ENCODE measurements around the gene MBNL2. TPM values are rescaled to one million over a fixed set of nuclear protein-coding genes. Genes with fewer than 3 reads are reported as not detected.

The MBNL2 gene
- total RNA-seq, 2 donors from 2014 or later = 28.2 to 61.8 TPM

- no peak for TF ChIP-seq CTCF (IDR thresholded peaks at IDR 0.05)
- Histone ChIP-seq H3K9me3 (no peaks in the 10 kb centered on the region), H3K9ac (ENCODE audit: low read depth in 2 of 2, low read length in 2 of 2) (no peak overlapping the region), H3K27me3 (no peaks in the 10 kb centered on the region), H3K4me3 (no peak overlapping the region), H3K36me3 (no peaks in the 10 kb centered on the region), H3K4me1 (no peaks in the 10 kb centered on the region), H3K27ac (no peak overlapping the region)
- intact Hi-C loops (cut with DNase I) = no loop called here
- no peak for DNase-seq
Measured at GRCh38 chr13:97330448-97330847, 108.3 kb downstream of the MBNL2 start.

GRCh38 chr13:97332742-97333141, 110.6 kb downstream of the MBNL2 start:
- Histone ChIP-seq H3K9ac (ENCODE audit: low read depth in 2 of 2, low read length in 2 of 2) (no peak overlapping the region), H3K36me3 (no peaks in the 10 kb centered on the region), H3K27me3 (no peaks in the 10 kb centered on the region), H3K9me3 (no peaks in the 10 kb centered on the region), H3K4me1 (no peaks in the 10 kb centered on the region), H3K4me3 (no peak overlapping the region), H3K27ac (no peak overlapping the region)
- intact Hi-C loops (cut with DNase I) = no loop called here
- DNase-seq = no peak
- no peak for TF ChIP-seq CTCF (IDR thresholded peaks at IDR 0.05)

GRCh38 chr13:97333983-97334382, 111.8 kb downstream of the MBNL2 start:
- no peaks in the 10 kb centered on the region for H3K4me1 ChIP-seq

GRCh38 chr13:97334690-97335089, 112.6 kb downstream of the MBNL2 start:
- intact Hi-C loops (cut with DNase I) = no loop called here
- no peak overlapping the region for H3K27ac ChIP-seq
- TF ChIP-seq CTCF (IDR thresholded peaks at IDR 0.05) = no peak
- no peak overlapping the region for H3K4me3 ChIP-seq
- H3K9ac ChIP-seq (ENCODE audit: low read depth in 2 of 2, low read length in 2 of 2) = no peak overlapping the region
- no peaks in the 10 kb centered on the region for H3K27me3 ChIP-seq
- DNase-seq = no peak
- no peaks in the 10 kb centered on the region for H3K9me3 ChIP-seq
- no peaks in the 10 kb centered on the region for H3K36me3 ChIP-seq
- H3K4me1 ChIP-seq = no peaks in the 10 kb centered on the region

More at GRCh38 chr13:97333983-97334382, 111.8 kb downstream of the MBNL2 start:
- H3K27ac ChIP-seq = no peak overlapping the region
- no peaks in the 10 kb centered on the region for H3K9me3 ChIP-seq
- H3K9ac ChIP-seq (ENCODE audit: low read depth in 2 of 2, low read length in 2 of 2) = no peak overlapping the region
- H3K36me3 ChIP-seq = no peaks in the 10 kb centered on the region
- intact Hi-C loops (cut with DNase I) = no loop called here
- no peak for DNase-seq
- H3K4me3 ChIP-seq = no peak overlapping the region
- H3K27me3 ChIP-seq = no peaks in the 10 kb centered on the region
- no peak for TF ChIP-seq CTCF (IDR thresholded peaks at IDR 0.05)

- Histone ChIP-seq H3K4me1 (no peaks in the 10 kb centered on the region), H3K36me3 (no peaks in the 10 kb centered on the region), H3K4me3 (no peak overlapping the region), H3K9me3 (no peaks in the 10 kb centered on the region), H3K27me3 (no peaks in the 10 kb centered on the region), H3K9ac (ENCODE audit: low read depth in 2 of 2, low read length in 2 of 2) (no peak overlapping the region), H3K27ac (no peak overlapping the region)
- intact Hi-C loops (cut with DNase I) = no loop called here
- DNase-seq = no peak
- TF ChIP-seq CTCF (IDR thresholded peaks at IDR 0.05) = no peak
Measured at GRCh38 chr13:97335488-97336134, 113.5 kb downstream of the MBNL2 start.
